ENCODE measurements around the gene HOXA13.

Gene HOXA13

DNA sequence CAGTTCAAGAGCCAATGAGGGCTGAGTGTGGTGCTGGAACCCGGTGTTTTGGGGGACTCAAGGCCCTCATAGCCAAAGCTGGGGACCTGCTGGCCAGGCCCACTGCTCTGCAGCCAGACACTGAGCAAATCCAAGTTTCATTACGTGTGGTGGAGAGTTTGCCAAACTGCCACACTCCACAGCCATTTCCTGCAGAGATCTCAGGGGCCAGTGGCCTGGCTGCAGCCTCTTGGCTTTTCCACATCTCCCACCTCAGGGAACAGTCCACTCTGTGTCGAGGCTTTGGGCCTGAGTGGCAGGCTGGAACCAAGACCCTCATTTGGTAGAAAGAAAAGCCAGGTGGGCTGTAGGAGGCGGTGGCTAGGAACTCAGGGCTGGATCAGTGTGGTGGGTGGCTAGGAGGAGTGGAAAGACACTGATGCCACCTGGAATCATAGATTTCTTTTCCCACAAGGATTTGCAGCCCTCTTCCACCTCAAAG lies 18.1 kb downstream of the HOXA13 start:
- no peak for DNase-seq (ENCODE audit: low spot score)

GRCh38 chr7:27180431-27181420 lies 19.2 kb downstream of the HOXA13 start:
- no peak for DNase-seq (ENCODE audit: low spot score)

DNA sequence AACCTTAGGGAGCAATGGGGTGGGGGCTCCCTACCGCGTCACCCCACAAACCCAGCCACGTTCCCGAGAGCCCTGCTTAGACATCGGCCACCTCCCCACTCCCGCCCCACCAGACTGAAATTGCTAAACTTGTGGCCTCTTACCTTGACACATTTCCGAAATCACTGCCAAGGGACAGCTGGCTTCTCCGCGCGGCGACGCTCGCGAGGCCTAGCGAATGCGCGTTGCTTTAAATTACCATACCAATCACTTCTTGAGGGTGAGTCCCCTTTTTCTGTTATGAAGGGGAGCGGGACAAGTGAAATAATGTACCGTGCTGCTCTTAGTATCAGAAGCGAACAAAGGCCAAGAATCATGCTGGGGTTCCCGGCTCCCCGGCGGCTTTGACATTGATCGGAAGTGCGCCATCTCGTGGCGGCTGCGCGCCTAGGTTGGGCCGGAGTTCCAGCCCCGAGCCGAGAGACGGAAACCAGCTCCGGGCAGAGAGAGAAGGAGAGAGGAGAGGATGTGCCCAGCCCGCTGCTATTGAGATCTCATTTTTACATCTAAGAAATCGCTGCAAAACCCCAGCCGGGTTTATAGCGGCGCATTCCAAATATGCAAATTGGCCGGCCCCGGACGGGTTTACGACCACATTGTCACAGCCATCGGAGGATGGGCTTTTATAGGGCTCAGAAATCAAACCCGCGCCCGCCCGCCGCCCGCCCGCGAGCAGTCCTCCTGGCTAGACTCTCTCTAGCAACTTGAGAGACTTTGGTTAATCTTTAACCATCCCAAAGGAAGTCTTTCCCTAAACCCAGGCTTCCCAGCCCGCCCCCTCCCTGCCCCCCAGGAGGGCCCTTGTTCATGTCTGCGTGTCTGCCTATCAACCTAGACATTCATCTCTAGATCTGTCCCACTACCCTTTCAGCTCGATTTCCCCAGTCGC lies 20.1 kb downstream of the HOXA13 start:
- no peak for DNase-seq (ENCODE audit: low spot score)

GRCh38 chr7:27179030-27179429 lies 20.9 kb downstream of the HOXA13 start:
- DNase-seq (ENCODE audit: low spot score), result no peak

DNA sequence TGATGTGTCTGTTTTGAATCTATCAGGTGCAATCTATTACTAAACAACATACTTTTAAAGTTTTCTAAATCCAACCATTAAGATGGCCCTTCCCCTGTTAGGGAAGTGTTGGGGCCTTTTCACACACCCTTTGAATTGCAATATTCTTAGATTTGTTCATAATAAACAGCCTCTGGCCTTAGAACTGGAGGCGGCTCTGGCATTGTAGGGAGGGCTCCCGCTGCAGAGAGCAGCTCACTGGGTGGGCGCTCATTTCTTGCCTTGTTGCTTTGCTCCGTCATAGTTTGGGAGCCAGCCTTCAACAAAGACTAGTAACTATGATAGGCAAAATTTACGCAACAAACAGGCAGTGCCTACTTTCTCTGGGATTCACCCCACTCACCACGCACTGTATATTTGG lies 21.5 kb downstream of the HOXA13 start:
- no peak for DNase-seq (ENCODE audit: low spot score)

DNA sequence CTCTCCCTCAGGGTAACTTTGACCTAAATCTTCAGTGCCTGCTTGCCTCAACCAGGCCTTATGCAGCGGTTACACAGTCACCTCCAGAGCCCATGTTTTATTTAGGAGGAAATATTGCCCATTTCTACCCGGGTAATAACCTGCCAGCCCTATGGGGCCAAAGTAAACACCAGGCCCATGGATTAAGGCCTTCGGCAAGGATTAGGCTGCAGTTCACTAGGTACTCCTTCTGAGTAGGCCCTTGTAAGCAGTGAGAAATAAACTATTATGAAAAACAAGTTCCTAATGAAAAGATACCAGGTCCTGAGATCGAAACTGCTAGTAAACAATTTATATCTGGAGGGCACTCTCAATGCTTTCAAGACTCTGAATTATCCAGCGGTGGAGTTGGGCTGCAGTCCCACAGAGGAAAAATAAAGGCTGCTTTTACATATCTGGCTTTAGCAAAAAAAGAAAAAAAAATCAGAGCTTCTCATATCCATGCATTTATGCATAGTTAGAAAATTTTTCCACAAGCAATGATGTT lies 22.0 kb downstream of the HOXA13 start:
- no peak for DNase-seq (ENCODE audit: low spot score)

GRCh38 chr7:27176962-27177794 lies 22.7 kb downstream of the HOXA13 start:
- no peak for DNase-seq (ENCODE audit: low spot score)

GRCh38 chr7:27176524-27176845 lies 23.4 kb downstream of the HOXA13 start:
- no peak for DNase-seq (ENCODE audit: low spot score)

DNA sequence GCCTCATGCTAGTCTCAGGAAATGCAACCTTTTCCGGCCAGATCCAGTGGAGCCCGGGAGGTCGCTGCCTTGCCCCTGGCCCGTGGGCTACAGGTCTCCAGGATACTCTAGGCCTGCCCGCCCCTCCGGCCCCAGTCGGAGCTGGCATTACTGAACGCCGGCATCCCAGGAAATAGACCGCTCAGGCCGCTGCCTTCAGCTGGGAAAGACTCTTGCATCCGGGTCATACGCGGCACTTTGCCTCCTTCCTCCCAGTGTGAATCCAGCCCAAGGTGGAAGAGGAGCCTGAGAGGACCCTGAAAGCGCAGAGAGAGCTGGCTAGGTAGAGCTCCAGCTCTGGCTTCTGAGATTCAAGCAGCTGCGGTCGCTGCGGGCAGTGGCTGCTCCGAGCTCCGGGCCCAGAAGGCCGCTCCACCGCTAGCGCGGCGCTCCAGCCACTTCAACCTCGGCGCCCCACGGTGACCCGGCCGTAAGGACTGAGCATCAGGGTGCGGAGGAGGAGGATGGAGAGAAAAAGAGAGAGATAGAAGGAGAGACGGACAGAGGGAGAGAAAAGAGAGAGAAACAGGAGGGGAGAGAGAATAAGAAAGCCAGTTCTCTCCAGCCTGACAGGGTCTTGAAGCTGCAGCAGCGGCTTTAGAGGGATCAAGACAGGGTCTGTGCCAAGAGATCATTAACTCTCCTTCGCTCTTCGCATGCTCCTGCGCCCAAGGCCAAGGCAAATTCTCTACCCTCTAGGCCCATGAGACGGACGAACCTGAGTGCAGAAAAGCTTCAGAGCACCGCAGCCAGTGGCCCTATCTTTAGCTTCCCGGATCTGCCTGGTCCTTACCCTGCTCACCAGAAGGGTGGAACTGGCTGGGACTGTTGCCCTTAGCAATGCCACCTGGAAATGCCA lies 24.0 kb downstream of the HOXA13 start:
- no peak for DNase-seq (ENCODE audit: low spot score)

DNA sequence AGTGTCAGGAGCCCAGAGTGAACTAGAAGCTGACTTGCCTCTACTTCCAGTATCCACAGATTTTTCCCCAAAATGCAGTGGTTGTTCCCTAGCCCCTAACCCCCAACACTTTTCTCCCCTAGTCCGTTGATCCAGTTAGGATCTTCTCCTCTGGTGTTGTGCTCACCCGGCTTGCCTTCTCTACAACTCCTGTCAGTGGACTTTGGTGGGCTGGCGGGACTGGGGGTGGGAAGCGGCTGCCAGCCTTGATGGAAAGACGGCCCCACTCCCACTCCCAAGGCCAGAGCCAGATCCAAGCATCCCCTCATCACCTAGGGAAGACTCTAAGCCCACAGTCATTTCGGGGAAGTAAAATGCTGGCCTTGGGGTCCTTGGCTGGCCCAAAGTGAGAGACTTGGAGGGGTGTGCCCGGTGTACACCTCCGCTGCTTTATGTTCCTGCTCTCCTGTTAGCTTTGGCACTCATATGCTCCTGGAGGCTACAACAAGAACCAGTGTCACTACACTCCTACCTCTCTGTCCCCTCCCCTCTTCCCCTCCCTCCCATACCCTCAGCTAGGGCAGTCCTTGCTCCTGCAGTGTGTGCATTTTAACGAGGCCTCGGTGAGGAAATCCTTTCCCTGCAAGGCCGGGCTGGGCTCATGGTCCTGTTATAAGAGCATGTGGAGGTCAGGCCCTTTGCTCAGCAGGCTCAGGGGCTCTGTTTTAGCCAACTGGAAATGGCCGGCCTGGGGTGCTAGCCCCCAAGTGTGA lies 24.8 kb downstream of the HOXA13 start:
- no peak for DNase-seq (ENCODE audit: low spot score)

DNA sequence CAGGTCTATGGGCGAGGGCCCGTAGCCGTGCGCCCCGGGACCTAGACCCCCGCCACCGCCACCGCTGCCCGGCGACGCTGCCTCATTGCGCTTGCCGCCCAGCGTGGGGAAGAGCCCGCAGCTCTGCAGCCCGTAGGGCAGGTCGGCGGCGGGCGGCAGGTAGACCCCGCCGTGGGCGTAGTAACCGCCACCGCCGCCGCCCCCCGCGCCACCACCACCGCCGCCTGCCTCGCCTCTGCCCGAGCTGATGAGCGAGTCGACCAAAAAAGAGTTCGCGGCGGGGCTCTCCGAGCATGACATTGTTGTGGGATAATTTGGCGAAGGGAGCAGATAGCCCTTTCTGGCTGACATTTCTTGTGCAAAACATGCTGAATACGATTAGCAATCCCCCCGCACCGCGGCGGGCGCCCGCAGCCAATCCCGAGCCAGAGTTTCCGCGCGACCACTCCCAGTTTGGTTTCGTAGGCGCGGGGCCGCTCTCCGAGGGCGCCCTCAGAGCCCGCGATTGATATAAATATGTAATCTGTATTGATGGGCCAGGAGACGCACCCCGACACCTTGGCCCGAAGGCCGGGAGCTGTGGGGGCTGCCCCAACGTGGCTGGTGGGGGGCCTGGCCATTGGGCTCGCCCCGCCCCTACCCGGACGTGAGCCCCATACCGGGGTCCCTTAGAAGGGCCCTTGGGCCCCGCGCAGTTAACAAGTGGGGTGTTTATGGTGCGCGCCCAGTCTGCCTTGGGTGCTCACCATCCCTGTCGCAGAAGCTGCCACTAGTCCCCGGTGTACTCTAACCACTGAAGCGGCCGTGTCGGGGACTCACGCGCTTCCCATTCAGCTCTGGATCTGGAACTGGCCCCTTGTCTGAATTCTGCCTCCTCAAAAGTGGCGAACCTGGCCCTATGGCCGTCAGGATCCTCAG lies 25.7 kb downstream of the HOXA13 start, which contains the start of gene HOXA10:
HOXA10 (minus strand) TSS at position 365 of the 918 bp plus-strand sequence; CDS start at position 351, 14 bp downstream.
- no peak for DNase-seq (ENCODE audit: low spot score)

GRCh38 chr7:27173511-27173955 lies 26.4 kb downstream of the HOXA13 start:
- DNase-seq (ENCODE audit: low spot score), result no peak

GRCh38 chr7:27172823-27173510 lies 26.9 kb downstream of the HOXA13 start:
- DNase-seq (ENCODE audit: low spot score), result no peak

GRCh38 chr7:27172315-27172774 lies 27.5 kb downstream of the HOXA13 start:
- no peak for DNase-seq (ENCODE audit: low spot score)

GRCh38 chr7:27171637-27172314 lies 28.1 kb downstream of the HOXA13 start:
- DNase-seq (ENCODE audit: low spot score), result no peak

DNA sequence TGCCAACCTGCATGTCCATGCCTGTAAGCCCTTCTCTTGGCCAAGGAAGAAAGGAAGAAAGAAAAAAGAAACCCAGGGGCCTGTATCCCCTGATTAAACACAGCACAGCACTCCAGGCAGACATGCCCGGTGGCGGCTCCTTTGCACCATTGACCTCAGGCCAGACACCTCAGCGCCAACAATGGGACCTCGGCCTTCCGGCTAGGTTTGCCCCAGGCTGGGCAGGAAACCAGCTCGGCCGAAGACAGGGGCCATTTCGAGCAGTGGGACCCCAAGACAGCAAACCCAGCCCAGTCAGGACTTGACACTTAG lies 28.6 kb downstream of the HOXA13 start:
- DNase-seq (ENCODE audit: low spot score), result no peak

Measured in kidney capillary endothelial cell (primary cell).